Esophagus squamous epithelium (tissue), 4 donors: ENCODE data around the gene RRP15.

ENCODE experiments used
- POLR2A ChIP-seq, 4 donors: fragments of 450-650 bp; IDR thresholded peaks; one replicate each; pipeline ENCODE4 v1.6.1; 2017; ENCODE audit warnings: antibody characterized with exemption in 4 of 4, mild to moderate bottlenecking in 4 of 4, moderate library complexity in 3 of 4
- TF ChIP-seq, protein P1 (sequence below), 6 experiments: fragments of 450-650 bp in 4 of 6; fragments of 200-600 bp in 2 of 6; sonication (generic) in 2 of 6; IDR thresholded peaks; one replicate each; pipeline ENCODE4 v1.5.1; 2016 to 2019; ENCODE audit warnings: antibody characterized with exemption in 6 of 6, mild to moderate bottlenecking in 4 of 6, moderate library complexity in 4 of 6

GRCh38 chr1:218314316-218314715, 29.2 kb downstream of the RRP15 start:
- TF ChIP-seq, protein P1, sequence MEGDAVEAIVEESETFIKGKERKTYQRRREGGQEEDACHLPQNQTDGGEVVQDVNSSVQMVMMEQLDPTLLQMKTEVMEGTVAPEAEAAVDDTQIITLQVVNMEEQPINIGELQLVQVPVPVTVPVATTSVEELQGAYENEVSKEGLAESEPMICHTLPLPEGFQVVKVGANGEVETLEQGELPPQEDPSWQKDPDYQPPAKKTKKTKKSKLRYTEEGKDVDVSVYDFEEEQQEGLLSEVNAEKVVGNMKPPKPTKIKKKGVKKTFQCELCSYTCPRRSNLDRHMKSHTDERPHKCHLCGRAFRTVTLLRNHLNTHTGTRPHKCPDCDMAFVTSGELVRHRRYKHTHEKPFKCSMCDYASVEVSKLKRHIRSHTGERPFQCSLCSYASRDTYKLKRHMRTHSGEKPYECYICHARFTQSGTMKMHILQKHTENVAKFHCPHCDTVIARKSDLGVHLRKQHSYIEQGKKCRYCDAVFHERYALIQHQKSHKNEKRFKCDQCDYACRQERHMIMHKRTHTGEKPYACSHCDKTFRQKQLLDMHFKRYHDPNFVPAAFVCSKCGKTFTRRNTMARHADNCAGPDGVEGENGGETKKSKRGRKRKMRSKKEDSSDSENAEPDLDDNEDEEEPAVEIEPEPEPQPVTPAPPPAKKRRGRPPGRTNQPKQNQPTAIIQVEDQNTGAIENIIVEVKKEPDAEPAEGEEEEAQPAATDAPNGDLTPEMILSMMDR (IDR thresholded peaks at IDR 0.05), result no peak
- no peak for TF ChIP-seq POLR2A (IDR thresholded peaks at IDR 0.05)
